Fibroblast of lung (primary cell): ENCODE measurements around the gene ZNRF1. TPM values are rescaled to one million over a fixed set of nuclear protein-coding genes. Genes with fewer than 3 reads are reported as not detected.

Experiments
- DNase-seq, 2 donors: peaks; one replicate each; pipeline versions ENCODE4 v3.0.0 to v3.0.0-alpha.2; 2010; ENCODE audit warnings: low read depth in 2 of 2
- H2AFZ ChIP-seq: 2 replicates; pipeline ENCODE4 v1.5.1; 2012; ENCODE audit warnings: low read length, control low read depth, inconsistent platforms
- H3K27ac ChIP-seq: 2 replicates; pipeline ENCODE4 v1.5.1; 2011; ENCODE audit warnings: low read length, control low read depth; ENCODE audit not compliant: insufficient read depth
- H3K27me3 ChIP-seq: 2 replicates; pipeline ENCODE4 v1.5.1; 2011; ENCODE audit warnings: mild to moderate bottlenecking, low read length; ENCODE audit not compliant: control insufficient read depth, insufficient read depth
- H3K36me3 ChIP-seq: 2 replicates; pipeline ENCODE4 v1.5.1; 2011; ENCODE audit warnings: low read length; ENCODE audit not compliant: control insufficient read depth, insufficient read depth
- H3K4me1 ChIP-seq: 2 replicates; pipeline ENCODE4 v1.5.1; 2011; ENCODE audit warnings: low read length; ENCODE audit not compliant: control insufficient read depth, insufficient read depth; ENCODE audit errors: extremely low read depth
- H3K4me2 ChIP-seq: 2 replicates; pipeline ENCODE4 v1.5.1; 2011; ENCODE audit warnings: low read length, control low read depth; ENCODE audit not compliant: insufficient read depth; ENCODE audit errors: extremely low read depth
- H3K4me3 ChIP-seq, 4 experiments: fragments of 200-600 bp in 1 of 4; sonication (generic) in 1 of 4; replicated peaks in 1 of 4; 2 replicates each; pipeline ENCODE4 v1.5.1; 2011 to 2016; ENCODE audit warnings: low read length in 4 of 4, low read depth in 3 of 4, mild to moderate bottlenecking in 3 of 4, control low read depth in 2 of 4, inconsistent platforms in 1 of 4, mixed read lengths in 1 of 4; ENCODE audit not compliant: insufficient read depth in 1 of 4; ENCODE audit errors: control extremely low read depth in 1 of 4
- H3K79me2 ChIP-seq: 2 replicates; pipeline ENCODE4 v1.5.1; 2012; ENCODE audit warnings: mild to moderate bottlenecking, low read length, inconsistent platforms; ENCODE audit not compliant: control insufficient read depth, insufficient read depth
- H3K9ac ChIP-seq: 2 replicates; pipeline ENCODE4 v1.5.1; 2011; ENCODE audit warnings: mild to moderate bottlenecking, low read length, control low read depth; ENCODE audit not compliant: insufficient read depth
- H3K9me3 ChIP-seq: 2 replicates; pipeline ENCODE4 v1.5.1; 2012; ENCODE audit warnings: low read depth, low read length; ENCODE audit not compliant: control insufficient read depth, insufficient read depth
- H4K20me1 ChIP-seq: 2 replicates; pipeline ENCODE4 v1.5.1; 2011; ENCODE audit warnings: low read length; ENCODE audit not compliant: control insufficient read depth, insufficient read depth; ENCODE audit errors: extremely low read depth
- CTCF ChIP-seq, 2 donors: IDR thresholded peaks in 1 of 2; conservative IDR thresholded peaks in 1 of 2; 1 replicate in 1 of 2; 2 replicates in 1 of 2; pipeline ENCODE4 v1.5.1; 2011 to 2012; ENCODE audit warnings: low read length in 2 of 2, control low read depth in 1 of 2, inconsistent platforms in 1 of 2, low read depth in 1 of 2, mild to moderate bottlenecking in 1 of 2
- EZH2 ChIP-seq: IDR thresholded peaks from 2 replicates; pipeline ENCODE4 v1.5.1; 2012; ENCODE audit warnings: low read length, control low read depth, mild to moderate bottlenecking; ENCODE audit errors: missing control alignments
- polyA plus RNA-seq, 2 donors: library from polyadenylated mRNA; depleted of rRNA in 1 of 2; stranded (reverse) in 1 of 2; unstranded in 1 of 2; fragments of >200 nt; gene quantifications; 2 replicates each; pipeline ENCODE4 v1.2.1, GENCODE V29; 2011 to 2012; ENCODE audit warnings: missing spikeins in 1 of 2
- total RNA-seq: library from RNA; depleted of rRNA; stranded (reverse); fragments of >200 nt; gene quantifications from 2 replicates; pipeline ENCODE4 v1.2.1, GENCODE V29; 2014

Gene ZNRF1
- total and polyA plus RNA-seq, 2 donors (not counting 1 experiment from before 2014, with no cell fraction given): 21.0 to 21.1 TPM

- TF ChIP-seq CTCF (conservative IDR thresholded peaks at IDR 0.05 in 1 of 2, IDR thresholded peaks at IDR 0.05 in 1 of 2; ENCODE audit: low read depth in 1 of 2, low read length in 2 of 2) (peak; percentile 9 to 38), EZH2 (no peak)
- Histone ChIP-seq H3K79me2 (no peaks in the 10 kb centered on the region), H3K9me3 (no peaks in the 10 kb centered on the region), H3K36me3 (no peaks in the 10 kb centered on the region), H3K9ac (no peak overlapping the region), H4K20me1 (no peaks in the 10 kb centered on the region), H2AFZ (no peak overlapping the region), H3K27me3 (no peaks in the 10 kb centered on the region), H3K4me1 (peaks cover 2% of the 10 kb centered on the region), H3K4me3 (no peak overlapping the region), H3K27ac (no peak overlapping the region), H3K4me2 (no peak overlapping the region)
- peak in 1 of 2 donors; percentile 29 for DNase-seq
Measured at GRCh38 chr16:75096656-75097055, 97.8 kb downstream of the ZNRF1 start.

DNA sequence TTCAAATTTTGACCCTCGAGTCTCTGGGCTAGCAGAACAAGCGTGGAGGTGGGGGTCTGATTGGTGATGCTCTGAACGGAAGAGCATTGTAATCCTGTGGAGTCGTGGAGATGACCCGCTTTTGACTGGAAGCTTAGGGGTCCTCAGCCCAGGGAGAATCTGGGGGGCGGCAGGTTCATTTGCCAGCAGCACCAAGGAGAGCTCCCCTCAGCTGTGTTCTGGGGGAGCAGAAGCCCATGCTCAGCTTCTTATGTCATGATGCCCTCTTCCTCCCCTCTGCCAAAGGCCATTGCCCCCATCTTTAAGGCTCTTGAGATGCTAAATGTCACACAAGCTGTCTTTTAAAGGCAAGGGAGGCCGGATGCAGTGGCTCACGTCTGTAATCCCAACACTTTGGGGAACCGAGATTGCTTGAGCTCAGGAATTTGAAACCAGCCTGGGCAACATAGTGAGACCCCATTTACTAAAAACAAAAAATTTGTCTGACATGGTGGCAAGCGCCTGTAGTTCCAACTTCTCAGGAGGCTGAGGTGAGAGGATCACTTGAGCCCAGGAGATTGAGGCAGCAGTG is 98.5 kb downstream of the ZNRF1 start:
- H3K9ac ChIP-seq: no peak overlapping the region

More for the DNA sequence above, 98.5 kb downstream of the ZNRF1 start:
- Histone ChIP-seq H3K9me3 (no peaks in the 10 kb centered on the region), H3K4me3 (no peak overlapping the region), H3K27me3 (no peaks in the 10 kb centered on the region), H3K27ac (no peak overlapping the region), H3K79me2 (no peaks in the 10 kb centered on the region), H3K36me3 (no peaks in the 10 kb centered on the region), H3K4me1 (peaks cover 2% of the 10 kb centered on the region), H2AFZ (no peak overlapping the region), H4K20me1 (no peaks in the 10 kb centered on the region), H3K4me2 (no peak overlapping the region)
- DNase-seq: no peak
- TF ChIP-seq EZH2 (no peak), CTCF (conservative IDR thresholded peaks at IDR 0.05 in 1 of 2, IDR thresholded peaks at IDR 0.05 in 1 of 2; ENCODE audit: low read depth in 1 of 2, low read length in 2 of 2) (no peak)
